ENCODE results near the gene CCNA2. TPM values are rescaled to one million over a fixed set of nuclear protein-coding genes. Genes with fewer than 3 reads are reported as not detected.

CCNA2 gene
- total RNA-seq, 1 experiment from 2014 or later = 89.2 TPM

- Histone ChIP-seq H2BK12ac (ENCODE audit: insufficient read length, low read depth, low read length) (no peak overlapping the region), H3K23ac (ENCODE audit: insufficient read length, low read depth, low read length) (no peak overlapping the region), H3K18ac (ENCODE audit: insufficient read length, low read depth, low read length) (no peak overlapping the region), H3K27me3 (ENCODE audit: insufficient read depth, low read length) (no peaks in the 10 kb centered on the region), H4K91ac (ENCODE audit: insufficient read length, low read depth, low read length) (no peak overlapping the region), H4K8ac (replicated peaks; ENCODE audit: insufficient read length, low read depth, low read length) (no peak overlapping the region), H3K4me1 (ENCODE audit: insufficient read depth, low read length) (no peaks in the 10 kb centered on the region; the same call in 1 of the 2 replicates), H2BK5ac (ENCODE audit: insufficient read length, low read length) (no peak overlapping the region), H3K4ac (ENCODE audit: low read depth, low read length) (no peak overlapping the region), H3K9me3 (ENCODE audit: control insufficient read depth, low read depth, low read length) (no peaks in the 10 kb centered on the region), H2BK15ac (ENCODE audit: low read depth, low read length) (no peak overlapping the region), H3K14ac (ENCODE audit: insufficient read depth, low read length) (no peak overlapping the region), H2AK5ac (ENCODE audit: insufficient read length, low read length) (no peak overlapping the region), H3K4me2 (ENCODE audit: insufficient read depth, insufficient read length, low read length) (no peak overlapping the region), H4K20me1 (ENCODE audit: control insufficient read depth, insufficient read depth, insufficient read length) (no peaks in the 10 kb centered on the region), H2BK20ac (ENCODE audit: low read depth, low read length, poor library complexity, severe bottlenecking) (no peak overlapping the region), H3K27ac (ENCODE audit: insufficient read length, low read depth, low read length) (no peak overlapping the region), H3K9ac (ENCODE audit: extremely low read depth, insufficient read length, low read length) (no peak overlapping the region), H2AFZ (ENCODE audit: low read length) (no peak overlapping the region), H3T11ph (ENCODE audit: low read length) (no peak overlapping the region), H4K5ac (ENCODE audit: insufficient read length, low read depth, low read length) (no peak overlapping the region), H3K23me2 (ENCODE audit: insufficient read length, low read depth, low read length, poor library complexity, severe bottlenecking) (peaks cover 7% of the 10 kb centered on the region), H3K79me2 (ENCODE audit: insufficient read depth, low read length) (peaks cover 4% of the 10 kb centered on the region; the same call in 1 of the 2 replicates), H3K56ac (ENCODE audit: insufficient read length, low read depth, low read length) (no peak overlapping the region), H3K79me1 (ENCODE audit: insufficient read depth, low read depth, low read length, poor library complexity, severe bottlenecking) (no peaks in the 10 kb centered on the region), H2BK120ac (ENCODE audit: low read depth, low read length, poor library complexity, severe bottlenecking) (no peak overlapping the region)
- no peaks in the 10 kb centered on the region for H3K9me3 Mint-ChIP-seq
- H3K27me3 Mint-ChIP-seq (ENCODE audit: low read depth) = no peaks in the 10 kb centered on the region
- peaks cover 14 to 30% (median 20%) of the 10 kb centered on the region in 3 experiments for H3K36me3 Mint-ChIP-seq (ENCODE audit: insufficient read depth in 1 of 3, low read depth in 3 of 3)
- no CpG with 5 or more reads among the region's 3 CpGs for WGBS (ENCODE audit: extremely low coverage, insufficient read length, low lambda C conversion rate)
- peaks cover 32 to 42% of the 10 kb centered on the region in 2 experiments for H3K4me1 Mint-ChIP-seq
- H3K27ac Mint-ChIP-seq = no peak overlapping the region
- TF ChIP-seq CTCF (conservative IDR thresholded peaks at IDR 0.05) = no peak
- no peak for DNase-seq
- H3K4me3 Mint-ChIP-seq = peak overlapping the region in 1 of 2 experiments; percentile 92; a peak in 1 of 5 replicates
Measured at GRCh38 chr4:121799867-121800501, 23.7 kb downstream of the CCNA2 start.

Data from H9 (cell line).